GM18868 (cell line): ENCODE data around the gene DNAH3.
"Not testable (repeated sequence)": the region's sequence is repeated elsewhere in the genome, so short reads cannot be mapped to it uniquely, and the experiment has no call there.

Source experiments
- ATAC-seq: cut with Tn5 transposase; IDR thresholded peaks from one replicate; pipeline ENCODE4 v1.9.1; 2021; ENCODE audit warnings: mild to moderate bottlenecking, moderate library complexity; ENCODE audit not compliant: unreplicated experiment

The DNAH3 gene

DNA sequence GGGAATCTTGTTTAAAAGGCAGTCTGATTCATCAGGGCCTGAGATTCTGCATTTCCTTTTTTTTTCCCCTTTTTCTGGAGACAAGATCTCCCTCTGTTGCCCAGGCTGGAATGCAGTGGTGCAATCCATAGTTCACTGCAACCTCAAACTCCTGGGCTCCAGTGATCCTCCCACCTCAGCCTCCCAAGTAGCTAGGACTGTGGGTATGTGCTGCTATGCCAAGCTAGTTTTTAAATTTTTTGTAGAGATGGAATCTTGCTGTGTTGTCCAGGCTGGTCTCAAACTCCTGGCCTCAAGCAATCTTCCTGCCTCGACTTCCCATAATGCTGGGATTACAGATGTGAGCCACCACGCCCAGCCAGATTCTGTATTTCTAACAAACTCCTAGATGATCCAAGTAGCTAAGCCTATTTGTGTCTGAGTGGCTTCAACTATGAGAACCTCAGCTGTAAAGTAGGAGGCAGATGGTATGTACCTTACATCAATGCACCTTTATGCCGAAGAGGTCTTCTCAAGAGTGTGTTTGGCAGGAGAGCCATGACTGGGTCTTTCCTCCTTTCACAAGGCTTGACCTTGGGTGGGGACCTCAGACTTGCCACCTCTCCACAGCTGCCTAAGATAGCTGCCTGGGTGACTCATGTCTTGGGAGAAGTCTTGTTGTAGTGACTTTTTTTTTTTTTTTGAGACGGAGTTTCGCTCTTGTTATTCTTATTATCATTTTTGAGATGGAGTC lies 18.8 kb upstream of the DNAH3 start:
- ATAC-seq, result no peak

DNA sequence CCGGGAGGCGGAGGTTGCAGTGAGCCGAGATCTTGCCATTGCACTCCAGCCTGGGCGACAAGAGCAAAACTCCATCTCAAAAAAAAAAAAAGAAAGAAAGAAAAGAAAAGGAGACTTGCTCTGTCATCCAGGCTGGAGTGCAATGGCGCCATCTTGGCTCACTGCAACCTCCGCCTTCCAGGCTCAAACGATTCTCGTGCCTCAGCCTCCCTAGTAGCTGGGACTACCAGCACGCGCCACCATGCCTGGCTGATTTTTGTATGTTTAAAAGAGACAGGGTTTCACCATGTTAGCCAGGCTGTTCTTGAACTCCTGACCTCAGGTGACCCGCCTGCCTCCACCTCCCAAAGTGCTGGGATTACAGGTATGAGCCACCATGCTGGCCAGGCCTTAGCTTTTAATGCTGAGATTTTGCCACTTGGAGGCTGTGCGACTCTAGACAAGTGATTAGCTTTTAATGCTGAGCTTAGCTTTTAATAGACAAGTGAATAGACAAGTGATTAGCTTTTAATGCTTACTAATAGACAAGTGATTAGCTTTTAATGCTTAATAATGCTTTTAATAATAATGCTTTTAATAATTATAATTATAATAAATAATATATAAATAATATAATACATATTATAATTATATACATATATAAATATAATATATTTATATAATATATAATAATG lies 17.4 kb upstream of the DNAH3 start:
- ATAC-seq, result no peak

DNA sequence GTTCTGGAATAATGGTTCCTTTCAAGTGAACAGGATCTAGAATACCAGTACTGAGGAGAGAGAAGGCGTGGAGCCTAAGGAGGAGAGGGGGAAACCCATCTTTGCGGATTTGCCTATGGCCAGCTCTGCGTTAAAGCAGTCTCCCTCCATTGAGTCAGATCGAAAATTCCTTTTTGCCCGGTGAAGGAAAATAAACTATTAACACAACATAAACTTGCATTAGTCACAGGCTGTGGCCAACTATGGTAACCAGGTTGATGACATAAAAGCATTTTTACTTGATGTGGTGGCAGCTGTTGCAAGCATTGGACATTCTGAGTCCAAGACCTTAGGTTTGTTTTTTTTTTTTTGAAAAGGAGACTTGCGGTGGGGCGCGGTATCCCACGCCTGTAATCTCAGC lies 16.7 kb upstream of the DNAH3 start:
- ATAC-seq, result no peak

DNA sequence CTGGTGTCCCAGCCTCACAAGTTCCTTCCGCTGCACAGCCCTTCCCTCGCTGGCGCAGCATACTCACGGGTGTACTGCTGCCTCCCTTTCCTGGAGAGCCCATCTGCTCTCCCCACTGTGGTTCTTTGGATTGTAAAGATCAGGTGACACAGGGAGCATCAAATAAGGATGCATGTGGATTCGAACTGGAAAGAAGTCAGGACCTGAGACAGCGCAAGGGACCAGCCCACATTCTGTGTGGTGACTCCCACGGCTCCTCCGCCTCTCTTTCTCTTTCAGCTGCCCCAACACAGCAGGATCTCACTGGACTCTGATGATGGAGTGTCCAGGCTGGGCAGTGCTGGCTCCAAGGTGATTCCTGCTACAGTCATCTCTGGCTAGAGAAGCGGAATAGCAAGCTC lies 15.9 kb upstream of the DNAH3 start:
- ATAC-seq, result no peak

DNA sequence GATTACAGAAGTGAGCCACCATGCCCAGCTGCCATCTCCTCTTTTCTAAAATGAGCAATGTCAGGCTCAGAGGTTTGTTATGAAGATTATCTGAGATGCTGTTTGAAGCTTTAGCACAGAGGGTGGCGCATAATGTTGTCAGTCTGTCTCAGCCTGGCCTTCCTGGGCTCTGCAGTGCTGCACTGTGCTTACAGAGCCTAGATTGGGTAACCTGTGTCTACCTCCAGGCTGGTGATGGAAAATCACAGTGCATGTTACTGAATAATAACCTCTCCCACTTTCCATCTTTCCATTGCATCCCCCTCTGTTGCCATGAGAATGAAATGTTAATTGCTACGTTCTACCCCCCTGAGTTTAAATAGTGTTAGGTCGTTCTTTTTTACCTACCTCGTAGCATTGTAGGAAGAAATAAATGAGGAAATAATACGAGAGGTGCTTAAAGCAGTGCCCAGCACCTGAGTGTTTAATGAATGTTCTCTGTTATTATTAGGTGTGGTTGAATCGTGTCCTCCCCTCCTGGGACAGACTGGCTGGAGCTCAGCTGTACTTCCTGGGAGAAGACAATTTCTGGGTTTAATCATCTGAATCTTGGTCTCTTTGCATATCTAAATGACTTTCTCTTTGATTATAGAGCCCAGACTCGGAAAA lies 14.0 kb upstream of the DNAH3 start:
- ATAC-seq, result no peak

DNA sequence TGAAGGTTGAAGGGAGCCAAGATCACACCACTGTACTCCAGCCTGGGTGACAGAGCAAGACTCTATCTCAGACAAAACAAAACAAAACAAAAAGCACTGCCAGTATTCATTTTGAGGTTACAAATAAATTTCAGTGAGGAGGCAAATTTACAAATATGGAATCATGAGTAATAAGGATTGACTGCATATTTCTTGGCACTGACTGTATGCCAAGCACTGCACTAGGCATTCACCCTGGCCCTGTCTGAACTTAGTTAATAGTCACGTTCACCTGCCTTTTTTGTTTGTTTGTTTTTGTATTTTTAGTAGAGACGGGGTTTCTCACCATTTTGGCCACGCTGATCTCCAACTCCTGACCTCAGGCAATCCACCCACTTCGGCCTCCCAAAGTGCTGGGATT lies 12.9 kb upstream of the DNAH3 start:
- no peak for ATAC-seq

DNA sequence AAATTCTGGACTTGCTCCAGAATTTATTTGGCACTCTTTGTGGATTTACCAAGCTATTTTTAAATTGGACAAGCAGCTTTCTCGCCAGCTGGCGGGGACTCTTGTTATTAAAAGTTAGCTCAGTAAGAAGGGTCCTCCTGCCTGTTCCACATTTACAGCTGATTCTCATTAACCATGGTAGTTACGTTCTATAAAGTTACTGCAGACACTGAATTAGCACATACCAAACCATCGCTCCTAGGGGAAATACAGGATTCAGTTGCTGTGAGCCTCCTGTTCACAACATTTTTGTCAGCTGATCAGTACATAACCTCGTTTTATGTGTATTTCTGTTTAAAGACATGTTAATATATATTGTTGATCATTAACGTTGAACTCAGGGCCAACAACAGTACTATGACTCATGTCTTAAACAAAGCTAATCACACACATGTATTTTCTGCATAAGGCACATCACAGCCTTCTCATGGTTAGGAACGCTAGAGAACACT lies 12.1 kb upstream of the DNAH3 start:
- ATAC-seq, result no peak

DNA sequence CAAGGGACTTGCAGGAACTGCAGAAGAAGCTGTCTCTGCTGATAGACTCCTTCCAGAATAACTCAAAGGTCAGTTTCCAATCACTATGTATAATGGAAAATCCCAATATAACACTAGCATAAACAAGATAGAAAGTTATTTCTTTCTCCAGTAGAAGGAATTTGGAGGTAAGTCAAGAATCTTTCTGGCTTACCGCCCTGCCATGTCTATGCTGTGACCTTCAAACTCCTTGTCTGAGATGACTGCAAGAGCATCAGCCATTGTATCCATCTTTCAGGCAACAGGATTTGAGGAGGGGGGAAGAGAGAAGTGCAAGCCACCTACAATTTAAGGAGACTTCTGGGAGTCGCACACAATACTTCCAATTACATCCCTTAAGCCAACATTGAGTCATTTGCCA lies 10.6 kb upstream of the DNAH3 start:
- no peak for ATAC-seq

DNA sequence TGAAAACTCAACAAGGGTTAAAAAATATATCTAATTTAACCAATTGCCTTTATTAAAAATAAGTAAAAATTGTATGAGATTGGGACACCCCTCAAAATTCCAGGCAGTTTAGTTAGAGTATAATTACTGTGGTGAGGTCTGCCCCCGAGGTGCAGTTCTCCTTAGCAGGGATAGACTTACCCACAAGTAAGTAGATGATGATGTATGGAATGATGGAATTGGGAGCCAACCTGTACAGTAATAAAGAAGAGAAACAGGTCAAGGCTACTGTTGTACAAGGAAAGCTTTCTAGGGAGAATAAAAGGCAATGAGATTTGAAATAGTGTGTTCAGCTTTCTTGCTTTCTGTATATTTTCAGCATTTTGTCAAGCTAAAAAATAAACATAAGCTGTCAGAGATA lies 9.6 kb upstream of the DNAH3 start:
- no peak for ATAC-seq

DNA sequence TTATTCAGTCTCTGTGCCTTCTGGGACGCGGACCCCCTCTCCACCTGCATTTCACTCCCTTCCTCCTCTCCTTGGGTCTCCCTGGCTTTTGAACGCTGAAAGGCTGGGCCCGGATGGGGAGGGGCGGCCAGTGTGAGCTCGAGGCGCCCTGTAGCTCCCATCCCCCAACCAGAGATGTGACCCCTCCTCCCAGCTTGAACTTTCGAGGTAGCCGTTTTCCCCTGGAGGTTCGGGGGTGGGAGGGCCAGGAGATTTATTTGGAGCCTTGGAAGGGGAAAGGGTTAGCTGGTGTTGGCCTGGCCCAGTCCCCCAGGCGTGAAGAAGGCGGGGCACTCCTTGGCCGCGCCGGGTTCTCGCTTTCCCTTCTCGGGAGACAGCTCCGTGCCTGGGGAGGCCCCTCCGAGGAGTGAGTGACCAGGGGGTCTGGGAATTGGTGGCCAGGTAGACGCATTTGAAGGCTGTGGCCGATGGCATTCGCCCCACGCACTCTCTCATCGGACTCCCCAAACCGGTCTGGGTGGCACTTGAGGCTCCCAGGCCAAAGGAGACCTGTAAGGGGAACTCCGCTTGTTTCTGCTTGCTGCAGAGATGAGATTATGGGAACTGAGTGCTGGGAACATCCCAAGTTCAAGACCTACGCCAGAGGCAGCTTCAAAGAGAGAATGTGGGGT lies 8.8 kb upstream of the DNAH3 start:
- no peak for ATAC-seq

DNA sequence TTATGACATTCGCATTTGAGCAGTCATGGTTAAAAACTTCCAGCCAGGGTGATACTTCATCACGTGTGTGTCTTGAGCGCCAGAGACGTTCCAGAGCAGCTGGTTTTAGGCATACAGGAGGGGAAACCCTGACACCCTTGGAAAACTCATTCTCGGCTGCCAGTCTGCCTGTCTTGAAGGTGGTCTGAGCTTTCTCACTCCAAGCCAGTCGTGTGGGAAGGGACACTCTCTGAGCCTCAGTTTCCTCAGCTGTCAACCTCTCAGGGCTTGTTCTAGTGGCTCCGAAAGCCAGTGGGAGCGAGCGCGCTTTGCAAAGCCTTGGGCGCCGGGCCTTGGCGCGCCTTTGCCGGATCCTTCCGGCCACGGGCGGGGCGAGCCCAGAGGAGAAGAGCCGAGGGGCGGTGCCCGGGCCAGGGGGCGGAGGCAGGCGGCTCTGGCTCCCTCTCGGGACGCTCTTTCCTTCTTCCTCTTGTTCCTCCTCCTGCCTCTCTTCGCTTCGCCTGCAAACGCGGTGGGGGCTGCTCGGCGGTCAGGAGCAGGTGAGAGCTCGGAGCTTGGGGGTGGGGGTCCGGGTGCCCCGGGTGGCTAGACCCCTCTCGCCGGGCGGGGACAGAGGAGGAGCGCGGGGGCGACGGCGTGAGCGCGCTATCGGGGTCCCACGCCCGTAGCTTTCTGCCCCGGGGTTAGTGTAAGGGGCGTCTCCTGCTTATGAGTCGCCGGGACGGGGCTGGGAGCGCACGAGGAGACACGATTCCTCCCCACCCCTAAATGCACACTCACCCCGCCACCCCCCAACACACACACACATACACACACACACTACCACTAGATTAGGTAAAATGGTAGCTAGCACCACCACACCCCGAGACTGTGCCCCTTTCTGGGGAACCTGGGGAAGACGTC lies 7.8 kb upstream of the DNAH3 start, which contains the start of gene LDAF1:
LDAF1 (plus strand) TSS at position 467 of the 903 bp plus-strand sequence. CDS start 2,509 bp downstream, outside the sequence.
- ATAC-seq, result peak; percentile 88

DNA sequence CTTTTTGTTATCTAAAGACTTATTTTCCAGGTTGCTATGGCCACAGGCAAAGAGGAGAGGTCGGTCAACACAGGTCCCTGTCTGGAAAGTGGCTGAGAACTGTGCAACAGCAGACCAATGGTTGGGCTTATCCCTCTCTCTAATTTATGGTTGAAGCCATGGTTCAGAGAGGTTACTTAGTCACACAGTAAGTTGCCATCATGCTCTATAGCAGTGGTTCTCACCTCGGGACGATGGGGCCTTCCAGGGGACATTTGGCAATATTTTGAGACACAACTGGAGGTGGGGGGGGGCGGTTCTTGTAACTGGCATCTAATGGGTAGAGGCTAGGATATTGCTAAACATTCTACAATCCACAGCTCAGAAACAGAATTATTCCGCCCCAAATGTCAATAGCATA lies 7.0 kb upstream of the DNAH3 start:
- ATAC-seq, result no peak

DNA sequence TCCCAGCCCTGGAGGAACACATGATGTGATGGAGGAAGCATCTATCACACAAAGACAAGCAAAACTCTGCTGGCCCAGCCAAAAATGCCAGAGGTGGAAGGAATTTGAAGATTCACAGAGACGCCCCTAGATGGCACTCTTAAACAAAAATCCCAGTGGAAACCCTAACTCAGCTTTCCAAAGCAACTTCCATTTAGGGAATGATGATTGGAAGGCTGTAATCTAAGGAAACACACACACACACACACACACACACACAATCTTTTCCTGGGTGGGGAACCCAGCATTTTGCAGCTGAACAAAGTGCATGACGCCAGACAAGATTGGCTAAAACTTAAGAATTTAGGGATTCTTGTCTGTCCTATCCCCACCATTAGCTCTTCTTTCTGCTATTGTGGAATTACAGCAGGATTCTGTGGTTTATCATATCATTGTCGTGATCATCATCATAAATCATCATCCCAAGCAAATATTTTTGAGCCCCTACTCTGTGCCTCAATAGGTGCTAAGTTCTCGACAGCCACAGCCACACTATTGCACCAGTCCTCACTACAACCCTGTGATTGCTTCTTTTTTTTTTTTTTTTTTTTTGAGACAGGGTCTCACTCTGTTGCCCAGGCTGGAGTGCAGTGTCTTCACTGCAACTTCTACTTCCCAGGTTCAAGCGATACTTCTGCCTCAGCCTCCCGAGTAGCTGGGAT lies 6.3 kb upstream of the DNAH3 start:
- ATAC-seq, result no peak

DNA sequence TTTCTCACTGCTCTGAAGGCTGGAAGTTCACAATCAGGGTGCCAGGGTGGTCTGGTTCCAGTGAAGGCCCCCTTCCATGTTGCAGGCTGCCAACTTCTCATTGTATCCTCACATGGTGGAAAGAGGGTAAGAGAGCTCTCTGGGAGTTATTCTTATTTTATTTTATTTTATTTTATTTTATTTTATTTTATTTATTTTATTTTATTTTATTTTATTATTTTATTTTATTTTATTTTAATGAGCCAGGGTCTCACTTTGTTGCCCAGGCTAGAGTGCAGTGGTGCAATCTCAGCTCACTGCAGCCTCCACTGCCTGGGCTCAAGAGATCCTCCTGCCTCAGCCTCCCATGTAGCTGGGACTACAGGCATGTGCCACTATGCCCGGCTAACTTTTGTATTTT lies 5.4 kb upstream of the DNAH3 start:
- not testable (repeated sequence) for ATAC-seq

DNA sequence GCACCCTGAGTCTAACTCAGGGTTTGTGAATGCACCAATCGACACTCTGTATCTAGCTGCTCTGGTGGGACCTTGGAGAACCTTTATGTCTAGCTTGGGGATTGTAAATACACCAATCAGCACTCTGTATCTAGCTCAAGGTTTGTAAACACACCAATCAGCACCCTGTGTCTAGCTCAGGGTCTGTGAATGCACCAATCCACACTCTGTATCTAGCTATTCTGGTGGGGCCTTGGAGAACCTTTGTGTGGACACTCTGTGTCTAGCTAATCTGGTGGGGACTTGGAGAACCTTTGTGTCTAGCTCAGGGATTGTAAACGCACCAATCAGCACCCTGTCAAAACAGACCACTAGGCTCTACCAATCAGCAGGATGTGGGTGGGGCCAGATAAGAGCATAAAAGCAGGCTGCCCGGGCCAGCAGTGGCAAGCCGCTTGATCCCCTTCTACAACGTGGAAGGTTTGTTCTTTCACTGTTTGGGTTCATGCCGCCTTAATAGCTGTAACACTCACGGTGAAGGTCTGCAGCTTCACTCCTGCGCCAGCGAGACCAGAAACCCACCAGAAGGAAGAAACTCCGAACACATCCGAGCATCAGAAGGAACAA lies 2.6 kb upstream of the DNAH3 start:
- not testable (repeated sequence) for ATAC-seq

DNA sequence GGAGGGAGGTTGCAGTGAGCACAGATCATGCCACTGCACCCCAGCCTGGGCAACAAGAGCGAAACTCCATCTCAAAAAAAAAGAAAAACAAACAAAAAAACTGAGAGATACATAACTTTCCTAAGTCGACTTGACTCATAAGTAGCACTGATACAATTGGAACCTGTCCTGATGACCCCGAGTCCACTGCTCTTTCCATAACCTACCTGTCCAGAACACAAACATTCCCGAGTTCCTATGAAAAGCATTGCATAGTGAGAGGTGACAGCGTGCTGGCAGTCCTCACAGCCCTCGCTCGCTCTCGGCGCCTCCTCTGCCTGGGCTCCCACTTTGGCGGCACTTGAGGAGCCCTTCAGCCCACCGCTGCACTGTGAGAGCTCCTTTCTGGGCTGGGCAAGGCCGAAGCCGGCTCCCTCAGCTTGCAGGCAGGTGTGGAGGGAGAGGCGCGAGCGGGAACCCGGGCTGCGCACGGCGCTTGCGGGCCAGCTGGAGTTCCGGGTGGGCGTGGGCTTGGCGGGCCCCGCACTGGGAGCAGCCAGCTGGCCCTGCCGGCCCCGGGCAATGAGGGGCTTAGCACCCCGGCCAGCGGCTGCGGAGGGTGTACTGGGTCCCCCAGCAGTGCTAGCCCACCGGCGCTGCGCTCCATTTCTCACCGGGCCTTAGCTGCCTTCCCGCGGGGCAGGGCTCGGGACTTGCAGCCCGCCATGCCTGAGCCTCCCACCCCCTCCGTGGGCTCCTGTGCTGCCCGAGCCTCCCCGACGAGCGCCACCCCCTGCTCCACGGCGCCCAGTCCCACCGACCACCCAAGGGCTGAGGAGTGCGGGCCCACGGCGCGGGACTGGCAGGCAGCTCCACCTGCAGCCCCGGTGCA lies 1.7 kb upstream of the DNAH3 start:
- ATAC-seq, result not testable (repeated sequence)

DNA sequence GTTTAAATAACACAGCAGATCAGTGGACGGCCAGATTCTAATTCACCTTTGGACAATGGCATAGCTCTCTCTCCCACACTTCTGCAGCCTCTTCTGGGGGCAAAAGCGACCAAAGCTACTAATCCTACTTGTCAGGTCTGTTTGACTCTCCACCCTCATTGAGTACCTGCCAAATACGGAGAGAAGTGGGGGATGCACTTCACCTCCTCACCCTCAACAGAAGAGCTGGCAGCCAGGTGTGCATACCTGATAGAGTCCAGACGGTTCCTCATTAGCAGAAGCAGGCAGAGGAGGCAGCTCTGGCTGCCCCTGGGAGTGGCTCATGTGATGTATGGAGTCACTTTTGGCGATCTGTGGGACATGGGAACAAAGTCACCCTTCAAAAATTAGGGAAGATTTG lies 4.9 kb downstream of the DNAH3 start:
- no peak for ATAC-seq

DNA sequence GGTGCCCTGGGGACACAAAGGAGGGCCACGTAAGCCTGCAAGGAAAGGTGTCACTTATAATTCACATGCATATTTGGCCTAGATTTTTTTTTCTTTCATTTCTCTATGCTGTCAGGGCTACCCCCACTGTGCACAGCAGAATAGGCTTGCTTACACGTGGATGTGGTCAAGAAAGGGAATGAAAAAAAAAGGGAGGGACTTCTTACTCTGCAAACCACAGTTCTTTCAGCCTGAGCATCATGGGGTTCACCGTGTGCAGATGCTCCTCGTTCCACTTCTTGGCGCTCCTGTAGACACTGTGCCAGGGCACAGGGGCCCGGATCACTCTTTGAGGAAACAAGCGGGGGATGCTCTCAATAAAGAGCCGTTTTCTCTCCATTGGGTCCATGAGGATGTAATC lies 16.6 kb downstream of the DNAH3 start:
- ATAC-seq, result no peak
